NCI-H748 treated with DMSO at 0.1 percent for 48 hours (cell line): Measurements from ENCODE around the gene FRMD8.
"Not testable (repeated sequence)": the region's sequence is repeated elsewhere in the genome, so short reads cannot be mapped to it uniquely, and the experiment has no call there.

Experiments
- DNase-seq: peaks from one replicate; lab custom pipeline; 2025; lab: John Stamatoyannopoulos, UW

Gene FRMD8

GRCh38 chr11:65393513-65394079 is 7.2 kb downstream of the FRMD8 start:
- DNase-seq: no peak

GRCh38 chr11:65394125-65394536 is 7.7 kb downstream of the FRMD8 start:
- DNase-seq: no peak

GRCh38 chr11:65395961-65396530 is 9.6 kb downstream of the FRMD8 start:
- DNase-seq: no peak

- no peak for DNase-seq
Measured at GRCh38 chr11:65396769-65397745, 10.6 kb downstream of the FRMD8 start.

GRCh38 chr11:65398362-65398910 is 12.0 kb downstream of the FRMD8 start:
- DNase-seq: no peak

GRCh38 chr11:65399249-65399648 is 12.8 kb downstream of the FRMD8 start:
- DNase-seq: no peak

GRCh38 chr11:65399845-65400244 is 13.4 kb downstream of the FRMD8 start:
- no peak for DNase-seq

GRCh38 chr11:65400307-65401072 is 14.1 kb downstream of the FRMD8 start:
- DNase-seq: no peak

GRCh38 chr11:65401073-65401802 is 14.8 kb downstream of the FRMD8 start:
- no peak for DNase-seq

- DNase-seq: no peak
Measured at GRCh38 chr11:65401803-65402248, 15.4 kb downstream of the FRMD8 start.

- DNase-seq: no peak
Measured at GRCh38 chr11:65402790-65403189, 16.4 kb downstream of the FRMD8 start.

- no peak for DNase-seq
Measured at GRCh38 chr11:65403607-65404121, 17.2 kb downstream of the FRMD8 start.

GRCh38 chr11:65404210-65404609 is 17.8 kb downstream of the FRMD8 start:
- no peak for DNase-seq

- no peak for DNase-seq
Measured at GRCh38 chr11:65404638-65405339, 18.4 kb downstream of the FRMD8 start.

GRCh38 chr11:65410936-65411680 is 24.7 kb downstream of the FRMD8 start:
- no peak for DNase-seq

- DNase-seq: no peak
Measured at GRCh38 chr11:65411681-65412070, 25.2 kb downstream of the FRMD8 start.

- DNase-seq: no peak
Measured at GRCh38 chr11:65412271-65413076, 26.0 kb downstream of the FRMD8 start.

GRCh38 chr11:65413077-65413664 is 26.7 kb downstream of the FRMD8 start:
- not testable (repeated sequence) for DNase-seq
